ENCODE measurements around the gene KCNB1. TPM values are rescaled to one million over a fixed set of nuclear protein-coding genes. Genes with fewer than 3 reads are reported as not detected.

The KCNB1 gene
- total RNA-seq, 5 donors from 2014 or later (not counting 1 experiment from before 2014, with no cell fraction given), result 0.03 to 0.13 (median 0.12) TPM; not detected in 1

- DNase-seq (no peak), ATAC-seq (replicated peaks in 1 of 4) (no peak)
- Histone ChIP-seq H3K27me3 (replicated peaks in 1 of 2; ENCODE audit: control insufficient read depth in 2 of 2, extremely low read depth in 1 of 2, insufficient read depth in 2 of 2, low read length in 1 of 2) (peaks cover 0 to 37% of the 10 kb centered on the region in 2 experiments), H3K4me3 (ENCODE audit: control insufficient read depth in 1 of 2, extremely low read depth in 1 of 2, low read length in 1 of 2) (no peak overlapping the region), H3K9me3 (no peaks in the 10 kb centered on the region), H3K4me1 (ENCODE audit: control insufficient read depth in 1 of 2, extremely low read depth in 1 of 2, insufficient read depth in 2 of 2, low read length in 2 of 2) (peaks cover 0 to 10% of the 10 kb centered on the region in 2 experiments), H3K36me3 (ENCODE audit: control insufficient read depth in 2 of 2, extremely low read depth in 1 of 2, insufficient read depth in 1 of 2, low read length in 1 of 2) (no peaks in the 10 kb centered on the region), H3K27ac (ENCODE audit: low read length) (no peak overlapping the region)
- H3K4me3 Mint-ChIP-seq, result no peak overlapping the region
- WGBS (ENCODE audit: insufficient coverage), result 77% methylated on average over 5 of the region's 5 CpGs
- ChIA-PET POLR2A (no interaction called here), CTCF (no interaction called here)
- no peaks in the 10 kb centered on the region for H3K36me3 Mint-ChIP-seq
- peaks cover 0 to 2% (median 0%) of the 10 kb centered on the region in 3 donors for H3K4me1 Mint-ChIP-seq
- no peak overlapping the region for H3K27ac Mint-ChIP-seq
- peaks cover 3 to 4% (median 4%) of the 10 kb centered on the region in 3 donors for H3K9me3 Mint-ChIP-seq
- H3K27me3 Mint-ChIP-seq, result peaks cover 22 to 32% of the 10 kb centered on the region in 2 donors
These were observed 37.4 kb upstream of the KCNB1 start for GRCh38 chr20:49519777-49520359.

- WGBS (ENCODE audit: insufficient coverage), result 34% methylated on average over 3 of the region's 4 CpGs
- H3K9me3 ChIP-seq, result no peaks in the 10 kb centered on the region
- ATAC-seq (replicated peaks in 1 of 4), result no peak
- H3K27me3 ChIP-seq (replicated peaks in 1 of 2; ENCODE audit: control insufficient read depth in 2 of 2, extremely low read depth in 1 of 2, insufficient read depth in 2 of 2, low read length in 1 of 2), result peaks cover 0 to 41% of the 10 kb centered on the region in 2 experiments
- peaks cover 0 to 2% (median 0%) of the 10 kb centered on the region in 3 donors for H3K4me1 Mint-ChIP-seq
- CTCF ChIA-PET, result no interaction called here
- H3K4me3 Mint-ChIP-seq, result no peak overlapping the region
- POLR2A ChIA-PET, result no interaction called here
- no peak overlapping the region for H3K4me3 ChIP-seq (ENCODE audit: control insufficient read depth in 1 of 2, extremely low read depth in 1 of 2, low read length in 1 of 2)
- no peaks in the 10 kb centered on the region for H3K36me3 Mint-ChIP-seq
- H3K27ac Mint-ChIP-seq, result no peak overlapping the region
- peaks cover 21 to 34% of the 10 kb centered on the region in 2 donors for H3K27me3 Mint-ChIP-seq
- H3K36me3 ChIP-seq (ENCODE audit: control insufficient read depth in 2 of 2, extremely low read depth in 1 of 2, insufficient read depth in 1 of 2, low read length in 1 of 2), result no peaks in the 10 kb centered on the region
- peaks cover 0 to 3% (median 0%) of the 10 kb centered on the region in 3 donors for H3K9me3 Mint-ChIP-seq
- H3K4me1 ChIP-seq (ENCODE audit: control insufficient read depth in 1 of 2, extremely low read depth in 1 of 2, insufficient read depth in 2 of 2, low read length in 2 of 2), result peaks cover 0 to 10% of the 10 kb centered on the region in 2 experiments
- DNase-seq, result no peak
- no peak overlapping the region for H3K27ac ChIP-seq (ENCODE audit: low read length)
These were observed 36.8 kb upstream of the KCNB1 start for GRCh38 chr20:49519212-49519712.

DNA sequence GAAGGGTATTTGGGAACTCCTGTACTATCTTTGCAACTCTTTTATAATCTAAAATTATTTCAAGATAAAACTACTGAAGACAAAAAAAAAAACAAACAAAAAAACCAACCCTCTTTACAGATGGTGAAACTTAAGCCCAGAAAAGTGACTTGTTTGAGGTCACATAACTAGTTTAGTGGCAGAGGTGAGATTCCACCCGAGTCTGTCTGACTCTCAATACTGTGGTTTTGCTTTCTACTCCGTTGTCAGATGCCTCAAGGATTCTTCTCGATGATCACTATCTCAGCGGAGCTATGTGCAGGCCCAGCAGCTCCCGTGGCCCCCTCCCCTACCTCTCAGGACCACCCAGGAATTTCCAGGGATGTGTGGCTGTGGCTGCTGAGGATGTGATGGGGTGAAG lies 36.1 kb upstream of the KCNB1 start:
- H3K9me3 Mint-ChIP-seq, result peaks cover 0 to 3% (median 0%) of the 10 kb centered on the region in 3 donors
- Histone ChIP-seq H3K27me3 (replicated peaks in 1 of 2; ENCODE audit: control insufficient read depth in 2 of 2, extremely low read depth in 1 of 2, insufficient read depth in 2 of 2, low read length in 1 of 2) (peaks cover 0 to 41% of the 10 kb centered on the region in 2 experiments), H3K4me3 (ENCODE audit: control insufficient read depth in 1 of 2, extremely low read depth in 1 of 2, low read length in 1 of 2) (no peak overlapping the region), H3K9me3 (no peaks in the 10 kb centered on the region), H3K4me1 (ENCODE audit: control insufficient read depth in 1 of 2, extremely low read depth in 1 of 2, insufficient read depth in 2 of 2, low read length in 2 of 2) (peaks cover 0 to 10% of the 10 kb centered on the region in 2 experiments), H3K36me3 (ENCODE audit: control insufficient read depth in 2 of 2, extremely low read depth in 1 of 2, insufficient read depth in 1 of 2, low read length in 1 of 2) (no peaks in the 10 kb centered on the region), H3K27ac (ENCODE audit: low read length) (no peak overlapping the region)
- WGBS (ENCODE audit: insufficient coverage), result 35% methylated on average over 2 of the region's 5 CpGs
- POLR2A ChIA-PET, result no interaction called here
- H3K4me3 Mint-ChIP-seq, result no peak overlapping the region
- DNase-seq (peak in 1 of 35 experiments; percentile 27), ATAC-seq (replicated peaks in 1 of 4) (no peak)
- no peaks in the 10 kb centered on the region for H3K36me3 Mint-ChIP-seq
- CTCF ChIA-PET, result no interaction called here
- no peak overlapping the region for H3K27ac Mint-ChIP-seq
- H3K4me1 Mint-ChIP-seq, result peaks cover 0 to 2% (median 0%) of the 10 kb centered on the region in 3 donors
- peaks cover 28 to 41% of the 10 kb centered on the region in 2 donors for H3K27me3 Mint-ChIP-seq

- WGBS (ENCODE audit: insufficient coverage), result 93% methylated on average over 4 of the region's 4 CpGs
- no peak for DNase-seq
- no peak overlapping the region for H3K27ac Mint-ChIP-seq
These were observed 35.3 kb upstream of the KCNB1 start for GRCh38 chr20:49517805-49518100.

DNA sequence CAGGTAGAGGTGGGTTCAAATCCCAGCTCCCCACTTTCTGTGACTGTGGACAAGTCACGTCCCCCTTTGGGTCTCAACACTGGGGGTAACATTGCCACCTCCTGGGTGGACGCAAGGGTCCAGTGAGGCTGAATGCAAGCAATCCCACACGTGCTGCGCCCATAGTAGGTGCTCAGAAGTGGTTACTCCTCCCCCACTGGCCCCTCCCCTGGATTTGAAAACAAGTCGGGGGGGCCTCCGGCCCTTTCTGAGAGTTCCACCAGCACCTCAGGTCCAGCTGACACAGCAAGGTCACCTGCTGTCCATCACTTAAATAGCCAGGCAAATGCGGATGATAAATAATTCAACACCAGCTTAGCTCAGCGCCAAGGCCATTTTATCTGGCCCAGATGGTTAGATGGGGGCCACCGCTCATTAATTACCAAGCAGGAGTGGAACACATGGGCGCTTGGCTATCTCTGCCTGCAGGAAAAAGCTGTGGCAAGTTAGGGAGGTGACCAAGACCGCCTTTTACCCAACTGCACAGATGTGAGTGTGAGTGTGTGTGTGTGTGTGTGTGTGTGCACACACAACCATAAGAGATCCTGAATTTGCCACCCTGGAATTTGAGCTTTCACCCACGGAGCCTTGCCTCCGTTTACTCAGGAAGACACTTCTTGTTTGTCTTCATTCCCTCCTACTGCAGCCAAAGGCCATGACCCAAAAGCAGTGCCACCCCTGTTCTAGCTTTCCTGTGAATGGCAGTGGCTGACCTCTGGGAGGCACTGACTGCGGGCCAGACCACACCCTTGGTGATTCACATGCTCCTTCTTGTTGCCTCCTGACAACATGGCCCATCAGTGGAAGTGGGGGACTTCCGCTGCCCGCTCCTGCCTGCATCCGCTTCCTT lies 34.7 kb upstream of the KCNB1 start:
- H3K36me3 ChIP-seq (ENCODE audit: control insufficient read depth in 2 of 2, extremely low read depth in 1 of 2, insufficient read depth in 1 of 2, low read length in 1 of 2), result no peaks in the 10 kb centered on the region
- no peak for DNase-seq
- no peak overlapping the region for H3K4me3 Mint-ChIP-seq
- POLR2A ChIA-PET, result no interaction called here
- no peaks in the 10 kb centered on the region for H3K36me3 Mint-ChIP-seq
- CTCF ChIA-PET, result interaction anchor here in 1 of 2 donors (0.6 kb wide), 1 partner anchor 151 kb away, joined by 3 read pairs; no protein-coding TSS in a partner anchor
- no peak overlapping the region for H3K4me3 ChIP-seq (ENCODE audit: control insufficient read depth in 1 of 2, extremely low read depth in 1 of 2, low read length in 1 of 2)
- no peak overlapping the region for H3K27ac Mint-ChIP-seq
- peaks cover 30 to 37% of the 10 kb centered on the region in 2 donors for H3K27me3 Mint-ChIP-seq
- H3K27me3 ChIP-seq (replicated peaks in 1 of 2; ENCODE audit: control insufficient read depth in 2 of 2, extremely low read depth in 1 of 2, insufficient read depth in 2 of 2, low read length in 1 of 2), result peaks cover 0 to 50% of the 10 kb centered on the region in 2 experiments
- 72% methylated on average over 12 of the region's 17 CpGs for WGBS (ENCODE audit: insufficient coverage)
- H3K27ac ChIP-seq (ENCODE audit: low read length), result no peak overlapping the region
- ATAC-seq (replicated peaks in 1 of 4), result no peak
- H3K9me3 Mint-ChIP-seq, result peaks cover 0 to 2% (median 0%) of the 10 kb centered on the region in 3 donors
- H3K9me3 ChIP-seq, result no peaks in the 10 kb centered on the region
- H3K4me1 Mint-ChIP-seq, result peaks cover 0 to 2% (median 0%) of the 10 kb centered on the region in 3 donors
- peaks cover 0 to 10% of the 10 kb centered on the region in 2 experiments for H3K4me1 ChIP-seq (ENCODE audit: control insufficient read depth in 1 of 2, extremely low read depth in 1 of 2, insufficient read depth in 2 of 2, low read length in 2 of 2)

More at GRCh38 chr20:49517805-49518100, 35.3 kb upstream of the KCNB1 start:
- H3K9me3 Mint-ChIP-seq, result peaks cover 0 to 3% (median 0%) of the 10 kb centered on the region in 3 donors
- peaks cover 0 to 2% (median 0%) of the 10 kb centered on the region in 3 donors for H3K4me1 Mint-ChIP-seq
- POLR2A ChIA-PET, result no interaction called here
- H3K36me3 ChIP-seq (ENCODE audit: control insufficient read depth in 2 of 2, extremely low read depth in 1 of 2, insufficient read depth in 1 of 2, low read length in 1 of 2), result no peaks in the 10 kb centered on the region
- H3K27me3 Mint-ChIP-seq, result peaks cover 32 to 41% of the 10 kb centered on the region in 2 donors
- no peak overlapping the region for H3K4me3 ChIP-seq (ENCODE audit: control insufficient read depth in 1 of 2, extremely low read depth in 1 of 2, low read length in 1 of 2)
- no peaks in the 10 kb centered on the region for H3K9me3 ChIP-seq
- H3K27ac ChIP-seq (ENCODE audit: low read length), result no peak overlapping the region
- ATAC-seq (replicated peaks in 1 of 4), result no peak
- peaks cover 0 to 50% of the 10 kb centered on the region in 2 experiments for H3K27me3 ChIP-seq (replicated peaks in 1 of 2; ENCODE audit: control insufficient read depth in 2 of 2, extremely low read depth in 1 of 2, insufficient read depth in 2 of 2, low read length in 1 of 2)
- H3K4me3 Mint-ChIP-seq, result no peak overlapping the region
- no peaks in the 10 kb centered on the region for H3K36me3 Mint-ChIP-seq
- peaks cover 0 to 10% of the 10 kb centered on the region in 2 experiments for H3K4me1 ChIP-seq (ENCODE audit: control insufficient read depth in 1 of 2, extremely low read depth in 1 of 2, insufficient read depth in 2 of 2, low read length in 2 of 2)
- CTCF ChIA-PET, result no interaction called here

- Histone ChIP-seq H3K36me3 (ENCODE audit: control insufficient read depth in 2 of 2, extremely low read depth in 1 of 2, insufficient read depth in 1 of 2, low read length in 1 of 2) (no peaks in the 10 kb centered on the region), H3K27ac (ENCODE audit: low read length) (no peak overlapping the region), H3K4me1 (ENCODE audit: control insufficient read depth in 1 of 2, extremely low read depth in 1 of 2, insufficient read depth in 2 of 2, low read length in 2 of 2) (peaks cover 0 to 10% of the 10 kb centered on the region in 2 experiments), H3K27me3 (replicated peaks in 1 of 2; ENCODE audit: control insufficient read depth in 2 of 2, extremely low read depth in 1 of 2, insufficient read depth in 2 of 2, low read length in 1 of 2) (peaks cover 0 to 47% of the 10 kb centered on the region in 2 experiments), H3K9me3 (no peaks in the 10 kb centered on the region), H3K4me3 (ENCODE audit: control insufficient read depth in 1 of 2, extremely low read depth in 1 of 2, low read length in 1 of 2) (no peak overlapping the region)
- H3K27me3 Mint-ChIP-seq, result peaks cover 29 to 36% of the 10 kb centered on the region in 2 donors
- H3K27ac Mint-ChIP-seq, result no peak overlapping the region
- H3K36me3 Mint-ChIP-seq, result no peaks in the 10 kb centered on the region
- CTCF ChIA-PET, result interaction anchor here in 1 of 2 donors (0.6 to 0.7 kb wide), 2 partner anchors 41 to 49 kb away, joined by 3 to 6 read pairs; no protein-coding TSS in a partner anchor
- WGBS (ENCODE audit: insufficient coverage), result 50% methylated on average over 1 of the region's 3 CpGs
- no peaks in the 10 kb centered on the region for H3K9me3 Mint-ChIP-seq
- no peak for ATAC-seq (replicated peaks in 1 of 4)
- peaks cover 0 to 2% (median 0%) of the 10 kb centered on the region in 3 donors for H3K4me1 Mint-ChIP-seq
- POLR2A ChIA-PET, result interaction anchor here in 1 of 2 donors (1.3 kb wide), 1 partner anchor 50 kb away, joined by 3 read pairs; no protein-coding TSS in a partner anchor
- no peak overlapping the region for H3K4me3 Mint-ChIP-seq
- DNase-seq, result no peak
These were observed 33.1 kb upstream of the KCNB1 start for GRCh38 chr20:49515586-49515985.
